CD4-positive, alpha-beta T cell treated with Interleukin-15 for 1 hour (primary cell): ENCODE data around the gene AFF3.
"Not testable (repeated sequence)": the region's sequence is repeated elsewhere in the genome, so short reads cannot be mapped to it uniquely, and the experiment has no call there.

Experiments used
- DNase-seq: peaks from one replicate; pipeline ENCODE4 v3.0.0-alpha.2; 2020

The AFF3 gene

DNA sequence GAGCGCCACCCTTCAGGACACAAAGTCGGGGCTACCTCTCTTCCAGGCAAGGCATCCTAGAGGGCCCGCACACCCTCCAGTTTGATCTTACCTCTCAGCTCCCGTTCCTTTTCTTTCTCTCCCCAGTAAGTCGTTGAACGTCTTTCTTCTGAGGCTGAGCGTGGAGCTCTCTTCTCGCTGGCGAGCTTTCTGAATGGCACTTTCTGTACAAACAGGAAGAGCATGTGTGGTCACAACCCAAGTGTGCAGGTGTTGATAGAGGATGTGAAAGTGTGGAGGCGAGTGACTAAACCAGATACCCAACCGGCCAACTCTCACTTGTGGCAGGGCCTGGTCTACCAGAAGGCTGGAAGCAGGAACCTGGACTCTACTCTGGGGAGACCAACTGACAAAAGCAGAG lies at the start of gene AFF3:
Gene AFF3 (minus strand): TSS at position 198 of the 400 bp plus-strand sequence. CDS start 38,136 bp downstream, outside the sequence.
- DNase-seq = peak; percentile 78

DNA sequence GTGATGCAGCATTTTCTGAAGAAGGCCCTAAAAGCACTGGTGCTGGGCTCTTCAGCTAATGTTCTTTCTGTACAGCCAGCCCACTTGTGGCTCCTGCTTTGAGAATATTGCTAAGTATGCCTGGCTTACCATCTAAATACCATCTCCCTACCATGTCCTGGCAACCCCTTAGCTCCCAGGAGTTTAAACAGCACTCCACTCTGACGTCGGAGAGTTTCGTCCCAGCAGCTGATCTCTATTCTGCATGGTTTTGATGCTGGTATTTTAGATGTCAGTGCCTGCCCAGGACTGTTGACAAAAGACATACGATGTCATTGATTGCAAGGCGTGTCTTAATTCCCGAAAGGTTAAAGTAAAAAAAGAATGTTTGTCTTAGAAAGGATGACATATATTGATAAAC lies 47.0 kb upstream of the AFF3 start:
- DNase-seq = no peak

- DNase-seq = no peak
Measured at GRCh38 chr2:100188326-100188725, 45.9 kb upstream of the AFF3 start.

GRCh38 chr2:100186126-100186525 lies 43.7 kb upstream of the AFF3 start:
- DNase-seq = no peak

- no peak for DNase-seq
Measured at GRCh38 chr2:100185516-100185915, 43.1 kb upstream of the AFF3 start.

GRCh38 chr2:100185105-100185504 lies 42.7 kb upstream of the AFF3 start:
- no peak for DNase-seq

GRCh38 chr2:100184055-100184737 lies 41.8 kb upstream of the AFF3 start:
- DNase-seq = no peak

- no peak for DNase-seq
Measured at GRCh38 chr2:100182494-100183361, 40.3 kb upstream of the AFF3 start.

GRCh38 chr2:100180503-100180902 lies 38.1 kb upstream of the AFF3 start:
- no peak for DNase-seq

DNA sequence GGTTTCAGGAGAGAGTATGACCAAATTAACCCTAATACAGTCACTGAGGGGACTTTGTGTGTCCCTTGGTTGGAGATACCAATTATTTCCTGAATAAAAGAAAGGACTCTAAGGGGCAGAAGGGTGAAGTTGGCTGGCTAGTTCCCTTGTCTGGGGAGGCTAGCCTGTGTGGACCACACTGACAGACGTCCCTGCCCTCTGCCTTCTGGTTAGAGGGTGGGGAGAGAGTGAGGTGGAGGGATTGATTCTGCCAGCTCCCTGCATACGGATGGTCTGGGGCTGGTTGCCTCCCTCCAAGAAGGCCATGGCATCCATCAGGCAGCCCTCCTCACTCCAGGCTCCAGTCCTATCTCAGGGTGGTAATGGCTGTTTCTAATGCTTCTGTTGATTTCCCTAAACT lies 37.4 kb upstream of the AFF3 start:
- DNase-seq = no peak

DNA sequence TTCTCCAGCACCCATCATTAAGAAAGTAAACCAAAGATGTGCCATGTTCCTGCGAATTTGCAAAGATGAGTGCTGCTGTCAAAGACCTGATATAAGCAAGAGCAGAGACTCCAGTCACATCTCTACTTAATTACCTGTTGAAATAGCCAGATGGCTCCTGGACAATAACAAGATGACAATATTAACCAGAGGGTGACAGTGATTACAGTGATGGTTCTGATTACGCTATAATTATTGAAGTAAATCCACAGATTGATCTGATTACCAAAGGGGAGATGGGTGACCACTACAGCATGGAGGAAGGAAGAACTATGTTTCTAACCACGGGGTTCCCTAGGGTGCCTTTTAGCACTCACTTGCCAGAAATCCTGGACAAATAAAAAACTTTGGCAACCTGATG lies 36.5 kb upstream of the AFF3 start:
- no peak for DNase-seq

DNA sequence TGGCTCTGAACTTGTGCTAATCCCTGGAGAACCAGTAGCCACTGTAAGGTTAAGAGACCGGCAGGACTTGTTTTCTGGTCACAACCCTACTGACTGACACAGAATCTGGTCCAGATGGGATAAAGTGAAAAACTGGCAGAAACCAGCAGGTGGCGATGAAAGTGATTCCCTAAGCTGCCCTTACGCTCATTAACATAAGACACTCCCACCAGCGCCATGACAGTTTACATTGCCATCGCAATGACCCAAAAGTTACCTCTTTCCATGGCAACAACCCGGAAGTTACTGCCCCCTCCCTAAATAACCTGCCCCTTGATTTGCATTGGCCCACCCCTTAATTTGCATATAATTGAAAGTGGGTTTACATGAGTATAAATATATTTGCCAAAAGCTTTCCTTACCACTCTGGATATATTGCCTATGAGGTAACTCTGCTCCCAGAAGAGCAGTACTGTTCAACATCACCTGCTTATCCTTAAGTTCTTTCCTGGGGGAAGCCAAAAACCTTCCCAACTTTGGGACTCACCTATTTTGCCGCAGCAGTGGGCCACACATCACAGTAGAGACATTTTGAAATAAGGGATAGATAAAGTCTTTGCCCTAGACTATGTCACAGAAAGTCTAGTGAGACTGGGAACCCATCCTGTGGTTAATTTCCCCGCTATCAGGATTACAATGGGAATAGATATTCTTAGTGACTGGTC lies 35.8 kb upstream of the AFF3 start:
- peak; percentile 50 for DNase-seq

DNA sequence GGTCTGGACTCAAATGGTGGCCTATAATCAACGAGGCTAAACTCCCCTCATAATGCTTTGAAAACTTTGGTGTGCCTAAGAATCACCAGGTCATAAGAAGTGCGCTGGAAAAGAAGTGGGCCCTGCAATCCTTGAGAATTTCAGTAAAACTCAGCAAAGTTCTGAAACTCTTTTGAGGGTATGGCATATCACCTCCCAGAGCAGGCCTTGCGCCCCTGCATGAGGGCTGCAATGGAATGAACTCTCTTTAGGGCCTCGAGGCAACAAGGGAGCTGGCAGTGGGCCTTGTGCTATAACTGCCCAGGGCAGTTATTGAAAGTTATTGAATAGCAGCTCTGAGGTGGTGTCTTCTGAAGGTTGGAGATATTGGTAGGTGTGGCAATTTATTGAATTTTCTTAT lies 34.5 kb upstream of the AFF3 start:
- DNase-seq = no peak

DNA sequence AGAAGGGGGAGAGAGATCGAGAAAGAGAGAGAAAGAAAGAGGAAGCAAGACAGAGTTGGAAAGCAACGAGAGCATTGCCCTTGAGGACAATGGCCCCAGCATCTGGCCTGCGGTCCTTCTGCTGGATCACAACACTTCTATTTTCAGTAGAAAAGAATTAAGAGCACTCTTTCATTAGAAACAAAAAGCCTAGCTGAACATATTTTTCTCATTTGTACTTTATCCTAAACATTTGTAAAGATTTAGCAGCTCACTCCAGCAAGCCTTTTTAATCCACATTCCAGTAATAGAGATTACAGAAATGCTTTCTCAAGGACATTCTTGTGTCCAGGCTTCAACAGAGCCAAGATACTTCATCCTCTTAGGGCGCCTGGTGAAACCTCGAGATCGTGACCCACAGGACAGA lies 31.6 kb upstream of the AFF3 start:
- no peak for DNase-seq

GRCh38 chr2:100166701-100167100 lies 24.3 kb upstream of the AFF3 start:
- DNase-seq = no peak

DNA sequence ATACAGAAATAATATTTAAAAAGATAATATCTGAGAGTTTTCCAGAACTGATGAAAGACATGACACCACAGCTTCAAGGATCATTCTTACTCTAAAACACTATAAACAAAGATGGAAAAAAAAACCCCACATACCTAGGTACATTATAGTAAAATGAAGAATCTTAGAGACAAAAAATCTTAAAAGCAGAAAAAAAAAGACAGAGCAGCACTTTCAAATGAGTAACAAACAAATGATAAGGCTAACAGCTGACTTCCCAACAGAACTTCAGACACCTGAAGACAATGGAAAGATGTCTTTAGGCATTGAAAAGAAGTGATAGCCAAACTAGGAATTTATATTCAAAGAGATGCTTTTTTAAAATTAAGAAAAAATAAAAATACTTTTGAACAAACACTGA lies 21.2 kb upstream of the AFF3 start:
- DNase-seq = no peak

- DNase-seq = no peak
Measured at GRCh38 chr2:100161945-100162620, 19.7 kb upstream of the AFF3 start.

DNA sequence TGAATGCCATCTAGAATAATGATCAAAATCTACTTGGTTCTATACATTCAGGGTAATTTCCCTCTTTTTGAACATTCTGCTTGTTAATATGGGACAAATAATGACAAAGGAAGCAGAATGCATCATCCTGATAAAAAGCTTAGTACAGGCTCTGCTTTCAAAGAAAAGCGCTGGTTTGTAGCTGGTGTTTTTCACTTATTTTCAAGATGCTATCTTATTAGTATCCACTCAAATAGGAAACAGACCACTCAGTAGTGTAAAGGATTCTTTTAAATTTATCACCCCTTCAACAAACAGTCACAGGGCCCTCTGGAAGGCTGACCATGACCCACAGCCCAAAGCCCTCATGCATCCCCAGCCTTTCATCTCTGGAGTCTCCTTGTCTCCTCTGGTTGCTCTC lies 18.0 kb upstream of the AFF3 start:
- no peak for DNase-seq

GRCh38 chr2:100151832-100152231 lies 9.4 kb upstream of the AFF3 start:
- not testable (repeated sequence) for DNase-seq

DNA sequence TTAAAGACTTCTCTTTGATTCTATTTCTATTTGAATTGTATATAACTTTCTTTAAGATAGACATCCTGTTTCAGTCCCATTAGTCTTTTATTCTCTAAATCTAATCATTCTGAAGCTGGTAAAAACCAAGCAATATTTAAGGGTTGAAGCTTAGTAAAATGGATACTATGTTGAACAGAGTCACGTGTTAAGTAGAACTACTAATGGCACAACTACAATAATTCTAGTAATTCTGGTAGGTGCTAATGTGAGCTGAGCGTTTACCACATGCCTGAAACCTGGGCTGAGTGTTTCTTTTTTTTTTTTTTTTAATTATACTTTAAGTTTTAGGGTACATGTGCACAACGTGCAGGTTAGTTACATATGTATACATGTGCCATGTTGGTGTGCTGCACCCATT lies 8.9 kb upstream of the AFF3 start:
- no peak for DNase-seq

- no peak for DNase-seq
Measured at GRCh38 chr2:100148883-100149282, 6.5 kb upstream of the AFF3 start.

DNA sequence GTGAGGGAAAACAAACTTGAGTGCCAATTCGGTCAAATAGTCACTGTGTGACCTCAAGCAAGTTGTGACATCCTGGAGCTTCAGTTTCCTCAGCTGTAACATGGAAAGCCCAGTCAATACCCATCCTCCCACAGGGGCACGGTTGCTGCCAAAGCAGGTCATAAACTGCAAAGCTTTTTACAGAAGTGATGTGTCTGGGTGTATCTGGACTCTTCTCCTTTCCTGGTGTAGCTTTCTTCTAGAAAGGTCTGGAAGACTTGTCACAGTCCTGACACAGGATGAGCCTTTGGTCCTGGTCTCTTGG lies 4.2 kb upstream of the AFF3 start:
- DNase-seq = no peak

- no peak for DNase-seq
Measured at GRCh38 chr2:100145893-100146656, 3.7 kb upstream of the AFF3 start.
